ENCODE measurements around the gene BNIP1. TPM values are rescaled to one million over a fixed set of nuclear protein-coding genes. Genes with fewer than 3 reads are reported as not detected.
A peak's percentile ranks its signal among the peaks of the same experiment; 100 is the strongest.
"Not testable (repeated sequence)": the region's sequence is repeated elsewhere in the genome, so short reads cannot be mapped to it uniquely, and the experiment has no call there.

BNIP1 gene
- total RNA-seq, 1 donor from 2014 or later, result 17.4 TPM

GRCh38 chr5:173108914-173109313, 35.4 kb upstream of the BNIP1 start:
- Histone ChIP-seq H3K4me3 (ENCODE audit: low read depth, low read length) (no peak overlapping the region), H3K27me3 (ENCODE audit: control insufficient read depth, insufficient read depth, low read length) (no peaks in the 10 kb centered on the region), H3K36me3 (ENCODE audit: control insufficient read depth, insufficient read depth, low read length) (no peaks in the 10 kb centered on the region)
- FAIRE-seq, result no peak
- peak; percentile 5 for DNase-seq (ENCODE audit: low read depth)
- TF ChIP-seq CTCF (IDR thresholded peaks at IDR 0.05; ENCODE audit: insufficient read depth, low read length, severe bottlenecking), result no peak

GRCh38 chr5:173114536-173114935, 29.8 kb upstream of the BNIP1 start:
- H3K27me3 ChIP-seq (ENCODE audit: control insufficient read depth, insufficient read depth, low read length), result no peaks in the 10 kb centered on the region
- no peak for TF ChIP-seq CTCF (IDR thresholded peaks at IDR 0.05; ENCODE audit: insufficient read depth, low read length, severe bottlenecking)
- no peak overlapping the region for H3K4me3 ChIP-seq (ENCODE audit: low read depth, low read length)
- H3K36me3 ChIP-seq (ENCODE audit: control insufficient read depth, insufficient read depth, low read length), result no peaks in the 10 kb centered on the region
- FAIRE-seq (no peak), DNase-seq (ENCODE audit: low read depth) (no peak)

DNA sequence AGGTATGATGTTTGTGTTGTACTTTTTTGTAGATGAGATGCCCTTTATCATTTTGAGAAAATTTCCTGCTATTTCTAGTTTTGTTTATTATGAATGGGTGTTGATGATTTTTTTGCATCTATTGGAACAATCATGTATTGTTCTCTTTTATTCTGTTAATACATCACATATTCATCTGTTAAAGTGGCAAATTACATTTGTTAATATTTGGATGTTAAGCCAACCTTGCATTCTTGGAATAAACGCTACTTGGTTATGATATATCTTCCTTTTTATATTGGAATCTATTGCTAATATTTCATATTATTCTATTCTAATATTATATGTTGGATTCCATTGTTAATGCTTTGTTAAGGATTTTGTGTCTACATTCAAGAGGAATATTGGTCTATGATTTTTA, 24.6 kb upstream of the BNIP1 start:
- FAIRE-seq (no peak), DNase-seq (ENCODE audit: low read depth) (no peak)
- Histone ChIP-seq H3K36me3 (ENCODE audit: control insufficient read depth, insufficient read depth, low read length) (no peaks in the 10 kb centered on the region), H3K4me3 (ENCODE audit: low read depth, low read length) (no peak overlapping the region), H3K27me3 (ENCODE audit: control insufficient read depth, insufficient read depth, low read length) (no peaks in the 10 kb centered on the region)
- TF ChIP-seq CTCF (IDR thresholded peaks at IDR 0.05; ENCODE audit: insufficient read depth, low read length, severe bottlenecking), result no peak

GRCh38 chr5:173123416-173123815, 20.9 kb upstream of the BNIP1 start:
- Histone ChIP-seq H3K27me3 (ENCODE audit: control insufficient read depth, insufficient read depth, low read length) (no peaks in the 10 kb centered on the region), H3K36me3 (ENCODE audit: control insufficient read depth, insufficient read depth, low read length) (no peaks in the 10 kb centered on the region), H3K4me3 (ENCODE audit: low read depth, low read length) (no peak overlapping the region)
- DNase-seq (ENCODE audit: low read depth), result no peak
- no peak for TF ChIP-seq CTCF (IDR thresholded peaks at IDR 0.05; ENCODE audit: insufficient read depth, low read length, severe bottlenecking)
- no peak for FAIRE-seq

DNA sequence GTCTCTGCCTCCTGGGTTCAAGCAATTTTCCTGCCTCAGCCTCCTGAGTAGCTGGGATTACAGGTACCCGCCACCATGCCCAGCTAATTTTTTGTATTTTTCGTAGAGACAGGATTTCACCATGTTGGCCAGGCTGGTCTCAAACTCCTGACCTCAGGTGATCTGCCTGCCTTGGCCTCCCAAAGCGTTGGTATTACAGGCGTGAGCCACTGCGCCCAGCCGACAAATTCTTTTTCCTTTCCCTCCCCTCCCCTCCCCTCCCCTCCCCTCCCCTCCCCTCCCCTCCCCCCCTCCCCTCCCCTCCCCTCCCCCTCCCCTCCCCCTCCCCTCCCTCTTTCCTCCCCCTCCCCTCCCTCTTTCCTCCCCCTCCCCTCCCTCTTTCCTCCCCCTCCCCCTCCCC, 12.2 kb upstream of the BNIP1 start:
- not testable (repeated sequence) for H3K27me3 ChIP-seq (ENCODE audit: control insufficient read depth, insufficient read depth, low read length); FAIRE-seq; H3K4me3 ChIP-seq (ENCODE audit: low read depth, low read length); H3K36me3 ChIP-seq (ENCODE audit: control insufficient read depth, insufficient read depth, low read length); DNase-seq (ENCODE audit: low read depth)

DNA sequence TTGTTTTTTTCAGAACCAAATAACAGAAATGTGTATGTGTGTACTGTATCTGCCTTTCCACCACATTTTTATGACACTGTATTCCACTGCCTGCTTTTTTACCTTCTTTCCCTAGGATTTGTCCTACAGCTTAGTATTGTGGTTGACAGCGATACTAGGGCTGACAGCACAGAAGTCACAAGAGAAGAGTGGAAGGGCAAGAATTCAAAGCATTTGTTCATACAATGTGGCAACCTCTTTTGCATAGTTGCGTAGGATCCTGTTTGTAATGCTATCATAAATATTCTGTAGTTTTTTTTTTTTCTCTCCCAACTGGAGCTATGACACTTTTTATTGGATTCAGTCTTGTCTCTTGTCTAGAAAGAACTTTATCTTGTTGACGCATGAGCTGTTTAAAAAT, 5.6 kb upstream of the BNIP1 start:
- FAIRE-seq (no peak), DNase-seq (ENCODE audit: low read depth) (no peak)
- Histone ChIP-seq H3K4me3 (ENCODE audit: low read depth, low read length) (no peak overlapping the region), H3K36me3 (ENCODE audit: control insufficient read depth, insufficient read depth, low read length) (no peaks in the 10 kb centered on the region), H3K27me3 (ENCODE audit: control insufficient read depth, insufficient read depth, low read length) (no peaks in the 10 kb centered on the region)
- TF ChIP-seq CTCF (IDR thresholded peaks at IDR 0.05; ENCODE audit: insufficient read depth, low read length, severe bottlenecking), result no peak
